ENCODE data around the gene PTCH1.

DNA sequence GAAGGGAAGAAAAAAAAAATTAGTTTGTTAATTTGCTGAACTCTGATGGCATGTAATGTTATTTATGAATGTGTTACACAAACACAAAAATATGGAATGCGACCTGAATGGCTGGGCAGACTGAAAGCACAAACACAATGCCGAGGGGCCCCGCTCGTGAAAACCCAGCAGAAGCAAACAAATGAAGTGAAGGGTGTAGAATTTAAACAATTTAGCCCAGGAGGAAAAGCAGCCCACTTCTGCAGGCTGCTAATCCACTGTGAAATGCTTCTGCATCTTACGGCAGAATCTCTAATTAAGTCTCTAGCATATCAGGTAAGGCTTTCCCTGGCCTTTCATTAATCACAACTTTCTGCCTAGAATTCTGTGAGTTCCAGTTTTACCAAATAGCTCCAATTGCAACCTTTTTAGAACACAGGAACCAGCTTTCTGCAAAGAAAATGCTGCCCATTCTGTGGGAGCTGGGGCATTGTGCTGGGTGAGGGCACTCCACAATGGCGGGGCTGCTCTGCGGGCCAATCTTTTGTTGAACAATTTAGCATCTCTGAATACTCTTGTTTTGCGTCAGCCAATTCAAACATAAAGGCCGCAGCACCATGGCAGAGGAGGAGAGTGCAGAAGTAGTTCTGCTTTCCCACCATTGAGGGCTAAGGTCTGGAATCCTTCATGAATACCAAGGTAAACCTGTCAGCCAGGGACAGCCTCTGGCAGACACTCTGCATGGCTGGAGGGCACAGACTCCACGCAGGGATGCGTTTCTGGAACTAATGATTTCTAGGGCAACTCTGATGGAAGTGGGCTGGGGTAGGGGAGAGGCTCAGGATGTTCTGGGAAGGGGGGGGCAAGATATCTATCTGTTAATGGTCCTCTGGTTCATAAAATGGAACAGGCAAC, 66.4 kb downstream of the PTCH1 start:
- TF ChIP-seq, protein P1, sequence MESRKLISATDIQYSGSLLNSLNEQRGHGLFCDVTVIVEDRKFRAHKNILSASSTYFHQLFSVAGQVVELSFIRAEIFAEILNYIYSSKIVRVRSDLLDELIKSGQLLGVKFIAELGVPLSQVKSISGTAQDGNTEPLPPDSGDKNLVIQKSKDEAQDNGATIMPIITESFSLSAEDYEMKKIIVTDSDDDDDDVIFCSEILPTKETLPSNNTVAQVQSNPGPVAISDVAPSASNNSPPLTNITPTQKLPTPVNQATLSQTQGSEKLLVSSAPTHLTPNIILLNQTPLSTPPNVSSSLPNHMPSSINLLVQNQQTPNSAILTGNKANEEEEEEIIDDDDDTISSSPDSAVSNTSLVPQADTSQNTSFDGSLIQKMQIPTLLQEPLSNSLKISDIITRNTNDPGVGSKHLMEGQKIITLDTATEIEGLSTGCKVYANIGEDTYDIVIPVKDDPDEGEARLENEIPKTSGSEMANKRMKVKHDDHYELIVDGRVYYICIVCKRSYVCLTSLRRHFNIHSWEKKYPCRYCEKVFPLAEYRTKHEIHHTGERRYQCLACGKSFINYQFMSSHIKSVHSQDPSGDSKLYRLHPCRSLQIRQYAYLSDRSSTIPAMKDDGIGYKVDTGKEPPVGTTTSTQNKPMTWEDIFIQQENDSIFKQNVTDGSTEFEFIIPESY (IDR thresholded peaks at IDR 0.05), result no peak
- TF ChIP-seq, protein P2, sequence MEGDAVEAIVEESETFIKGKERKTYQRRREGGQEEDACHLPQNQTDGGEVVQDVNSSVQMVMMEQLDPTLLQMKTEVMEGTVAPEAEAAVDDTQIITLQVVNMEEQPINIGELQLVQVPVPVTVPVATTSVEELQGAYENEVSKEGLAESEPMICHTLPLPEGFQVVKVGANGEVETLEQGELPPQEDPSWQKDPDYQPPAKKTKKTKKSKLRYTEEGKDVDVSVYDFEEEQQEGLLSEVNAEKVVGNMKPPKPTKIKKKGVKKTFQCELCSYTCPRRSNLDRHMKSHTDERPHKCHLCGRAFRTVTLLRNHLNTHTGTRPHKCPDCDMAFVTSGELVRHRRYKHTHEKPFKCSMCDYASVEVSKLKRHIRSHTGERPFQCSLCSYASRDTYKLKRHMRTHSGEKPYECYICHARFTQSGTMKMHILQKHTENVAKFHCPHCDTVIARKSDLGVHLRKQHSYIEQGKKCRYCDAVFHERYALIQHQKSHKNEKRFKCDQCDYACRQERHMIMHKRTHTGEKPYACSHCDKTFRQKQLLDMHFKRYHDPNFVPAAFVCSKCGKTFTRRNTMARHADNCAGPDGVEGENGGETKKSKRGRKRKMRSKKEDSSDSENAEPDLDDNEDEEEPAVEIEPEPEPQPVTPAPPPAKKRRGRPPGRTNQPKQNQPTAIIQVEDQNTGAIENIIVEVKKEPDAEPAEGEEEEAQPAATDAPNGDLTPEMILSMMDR (IDR thresholded peaks at IDR 0.05; ENCODE audit: low read depth, low read length, missing input control), result no peak
- TF ChIP-seq GABPA (IDR thresholded peaks at IDR 0.05 in 1 of 2, conservative IDR thresholded peaks at IDR 0.05 in 1 of 2) (no peak), RAD21 (IDR thresholded peaks at IDR 0.05) (no peak), RXRA (IDR thresholded peaks at IDR 0.05) (no peak)
- TF ChIP-seq, protein P3, sequence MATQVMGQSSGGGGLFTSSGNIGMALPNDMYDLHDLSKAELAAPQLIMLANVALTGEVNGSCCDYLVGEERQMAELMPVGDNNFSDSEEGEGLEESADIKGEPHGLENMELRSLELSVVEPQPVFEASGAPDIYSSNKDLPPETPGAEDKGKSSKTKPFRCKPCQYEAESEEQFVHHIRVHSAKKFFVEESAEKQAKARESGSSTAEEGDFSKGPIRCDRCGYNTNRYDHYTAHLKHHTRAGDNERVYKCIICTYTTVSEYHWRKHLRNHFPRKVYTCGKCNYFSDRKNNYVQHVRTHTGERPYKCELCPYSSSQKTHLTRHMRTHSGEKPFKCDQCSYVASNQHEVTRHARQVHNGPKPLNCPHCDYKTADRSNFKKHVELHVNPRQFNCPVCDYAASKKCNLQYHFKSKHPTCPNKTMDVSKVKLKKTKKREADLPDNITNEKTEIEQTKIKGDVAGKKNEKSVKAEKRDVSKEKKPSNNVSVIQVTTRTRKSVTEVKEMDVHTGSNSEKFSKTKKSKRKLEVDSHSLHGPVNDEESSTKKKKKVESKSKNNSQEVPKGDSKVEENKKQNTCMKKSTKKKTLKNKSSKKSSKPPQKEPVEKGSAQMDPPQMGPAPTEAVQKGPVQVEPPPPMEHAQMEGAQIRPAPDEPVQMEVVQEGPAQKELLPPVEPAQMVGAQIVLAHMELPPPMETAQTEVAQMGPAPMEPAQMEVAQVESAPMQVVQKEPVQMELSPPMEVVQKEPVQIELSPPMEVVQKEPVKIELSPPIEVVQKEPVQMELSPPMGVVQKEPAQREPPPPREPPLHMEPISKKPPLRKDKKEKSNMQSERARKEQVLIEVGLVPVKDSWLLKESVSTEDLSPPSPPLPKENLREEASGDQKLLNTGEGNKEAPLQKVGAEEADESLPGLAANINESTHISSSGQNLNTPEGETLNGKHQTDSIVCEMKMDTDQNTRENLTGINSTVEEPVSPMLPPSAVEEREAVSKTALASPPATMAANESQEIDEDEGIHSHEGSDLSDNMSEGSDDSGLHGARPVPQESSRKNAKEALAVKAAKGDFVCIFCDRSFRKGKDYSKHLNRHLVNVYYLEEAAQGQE (IDR thresholded peaks at IDR 0.05), result no peak
- TF ChIP-seq, protein P4, sequence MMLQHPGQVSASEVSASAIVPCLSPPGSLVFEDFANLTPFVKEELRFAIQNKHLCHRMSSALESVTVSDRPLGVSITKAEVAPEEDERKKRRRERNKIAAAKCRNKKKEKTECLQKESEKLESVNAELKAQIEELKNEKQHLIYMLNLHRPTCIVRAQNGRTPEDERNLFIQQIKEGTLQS (IDR thresholded peaks at IDR 0.05), result no peak
